ENCODE measurements around the gene PRTG. TPM values are rescaled to one million over a fixed set of nuclear protein-coding genes. Genes with fewer than 3 reads are reported as not detected.
"Not testable (repeated sequence)": the region's sequence is repeated elsewhere in the genome, so short reads cannot be mapped to it uniquely, and the experiment has no call there.

PRTG gene
- 8.6 and 11.9 TPM in 2 replicates for total RNA-seq

DNA sequence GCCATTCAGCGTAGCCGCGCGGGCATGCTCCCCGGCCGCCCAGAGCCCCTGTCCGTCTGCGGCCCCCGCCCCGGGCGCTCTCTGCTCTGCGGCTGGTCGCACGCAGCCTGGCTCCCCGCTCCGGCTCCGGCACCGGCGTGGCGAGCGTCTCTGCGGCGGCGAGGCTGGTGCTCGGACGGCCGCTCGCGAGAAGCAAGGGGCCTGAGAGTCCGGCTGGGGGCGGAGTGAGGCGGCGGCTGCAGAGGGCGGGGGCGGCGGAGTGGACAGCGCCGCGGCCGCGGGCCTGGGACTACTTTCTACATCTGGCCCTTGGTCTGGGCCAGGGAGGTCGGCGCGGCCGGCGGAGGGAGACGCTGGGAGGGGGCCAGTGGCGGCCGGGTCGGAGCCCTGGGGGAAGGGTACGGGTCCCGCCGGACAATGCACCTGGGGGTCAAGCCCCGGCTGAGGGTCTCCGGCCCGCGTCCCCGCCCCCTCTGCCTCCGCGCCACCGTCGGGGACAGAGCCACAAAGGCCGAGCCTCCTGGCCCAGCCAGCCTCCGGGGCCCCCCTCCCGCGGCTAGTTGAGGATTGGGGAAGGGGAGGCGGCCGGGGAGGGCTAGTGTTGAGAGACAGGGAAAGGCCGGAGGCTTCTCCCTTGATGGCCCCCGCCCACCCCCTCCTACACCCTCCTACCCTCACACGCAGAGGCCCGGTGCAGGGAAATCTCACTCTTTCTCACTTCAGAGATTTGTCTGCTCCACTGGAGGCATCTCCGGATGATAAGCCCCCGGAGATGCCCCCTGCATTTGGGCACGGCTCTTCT, at the start of gene PRTG:
Gene PRTG, minus strand, starts transcription at position 226 of the 802 bp plus-strand sequence. Its CDS starts 221 bp downstream, at position 5.
- no peak for DNase-seq (ENCODE audit: extremely low read depth, low read depth, low spot score)

DNA sequence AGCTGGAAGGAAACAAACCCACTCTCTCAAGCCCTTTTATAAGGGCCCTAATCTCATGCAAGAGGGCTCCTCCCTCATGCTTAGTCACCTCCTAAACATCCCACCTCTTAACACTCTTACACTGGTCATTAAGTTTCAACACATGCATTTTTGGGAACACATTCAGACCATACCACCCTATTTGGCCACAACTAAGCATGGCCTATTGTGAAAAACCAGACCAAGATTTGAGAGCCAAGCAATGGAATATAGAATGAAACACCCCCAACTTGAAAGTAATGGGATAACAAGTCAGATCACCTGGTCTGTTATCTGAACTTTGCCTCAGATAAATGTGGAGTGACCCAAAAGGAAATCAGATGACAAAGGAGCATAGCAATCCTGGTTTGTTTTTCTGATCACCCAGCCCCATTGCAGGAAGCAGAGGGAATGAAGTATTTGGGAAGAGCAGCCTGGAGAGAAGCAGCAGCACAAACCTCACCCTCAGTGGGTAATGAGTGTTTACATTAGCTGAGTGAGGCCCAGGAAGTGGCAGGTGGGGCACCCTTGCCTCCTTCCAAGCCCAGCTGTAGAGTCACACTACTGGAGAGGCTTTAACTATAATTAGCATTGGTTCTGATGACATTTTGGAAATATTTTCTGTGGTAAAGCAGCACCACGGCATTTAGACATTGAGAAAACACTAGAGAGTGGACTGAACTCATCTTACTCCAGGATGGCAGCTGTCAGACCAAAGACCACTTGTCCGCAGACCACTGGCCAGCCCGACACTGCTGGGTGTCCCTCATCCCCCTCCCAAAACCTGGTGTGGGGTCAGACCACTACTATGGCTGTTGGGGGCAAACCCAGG, 48.8 kb upstream of the PRTG start:
- DNase-seq (ENCODE audit: extremely low read depth, low read depth, low spot score): no peak

DNA sequence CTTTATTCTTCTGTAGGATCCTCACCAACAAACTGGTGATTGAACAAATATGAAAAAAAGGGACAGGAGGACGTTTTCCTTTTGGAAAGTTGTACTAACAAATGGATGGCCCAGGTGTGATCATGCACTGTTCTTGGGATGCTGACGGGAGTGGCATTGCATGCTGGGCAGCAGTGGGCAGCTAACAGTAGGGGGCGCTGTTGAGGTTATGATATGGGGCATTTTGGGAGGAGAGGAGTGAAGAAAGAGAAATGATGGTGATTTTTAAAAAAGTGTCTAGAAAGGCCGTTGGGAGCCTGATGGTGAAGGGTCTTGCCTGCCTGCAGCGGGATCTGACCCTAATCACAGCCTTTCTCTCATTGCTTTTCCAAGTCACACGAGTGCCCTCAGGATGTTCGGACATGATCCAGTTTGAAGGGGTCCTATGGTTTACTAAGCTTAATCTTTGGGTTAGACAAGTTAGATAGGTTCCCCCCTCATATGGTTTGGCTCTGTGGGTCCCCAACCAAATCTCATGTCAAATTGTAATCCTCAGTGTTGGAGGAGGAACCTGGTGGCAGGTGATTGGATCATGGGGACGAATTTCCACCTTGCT, 46.2 kb upstream of the PRTG start:
- DNase-seq (ENCODE audit: extremely low read depth, low read depth, low spot score): no peak

- no peak for DNase-seq (ENCODE audit: extremely low read depth, low read depth, low spot score)
Observed at GRCh38 chr15:55786341-55786740, 43.4 kb upstream of the PRTG start.

DNA sequence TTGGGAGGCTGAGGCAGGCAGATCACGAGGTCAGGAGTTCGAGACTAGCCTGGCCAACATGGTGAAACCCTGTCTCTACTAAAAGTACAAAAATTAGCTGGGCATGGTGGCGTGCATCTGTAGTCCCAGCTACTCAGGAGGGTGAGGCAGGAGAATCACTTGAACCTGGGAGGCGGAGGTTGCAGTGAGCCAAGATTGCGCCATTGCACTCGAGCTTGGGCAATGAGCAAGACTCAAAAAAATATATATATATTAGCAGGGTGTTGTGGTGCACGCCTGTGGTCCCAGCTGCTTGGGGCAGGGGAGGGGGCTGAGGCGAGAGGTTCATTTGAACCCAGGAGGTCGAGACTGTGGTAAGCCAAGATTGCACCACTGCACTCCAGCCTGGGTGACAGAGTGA, 42.6 kb upstream of the PRTG start:
- not testable (repeated sequence) for DNase-seq (ENCODE audit: extremely low read depth, low read depth, low spot score)

GRCh38 chr15:55784286-55784685, 41.3 kb upstream of the PRTG start:
- DNase-seq (ENCODE audit: extremely low read depth, low read depth, low spot score): no peak

DNA sequence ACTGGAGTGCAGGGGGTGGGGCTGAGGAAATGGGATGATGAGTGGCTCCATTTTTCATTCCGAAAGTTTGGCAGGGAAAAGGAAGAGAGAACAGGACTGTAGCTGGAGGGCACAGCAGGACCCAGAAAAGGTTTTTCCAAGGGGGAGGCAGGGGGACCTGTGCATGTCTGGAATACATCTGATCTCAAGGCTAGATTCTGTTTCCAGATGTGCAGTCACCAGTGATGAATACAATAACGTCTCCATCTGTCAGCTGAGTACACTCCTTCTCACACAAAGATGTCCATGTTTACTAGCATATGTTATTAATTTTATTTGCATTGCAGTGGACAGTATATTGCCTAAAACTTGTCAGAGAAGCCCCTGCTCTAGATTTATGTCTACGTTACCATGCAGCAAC, 39.9 kb upstream of the PRTG start:
- no peak for DNase-seq (ENCODE audit: extremely low read depth, low read depth, low spot score)

- DNase-seq (ENCODE audit: extremely low read depth, low read depth, low spot score): no peak
Observed at GRCh38 chr15:55780292-55780691, 37.3 kb upstream of the PRTG start.

DNA sequence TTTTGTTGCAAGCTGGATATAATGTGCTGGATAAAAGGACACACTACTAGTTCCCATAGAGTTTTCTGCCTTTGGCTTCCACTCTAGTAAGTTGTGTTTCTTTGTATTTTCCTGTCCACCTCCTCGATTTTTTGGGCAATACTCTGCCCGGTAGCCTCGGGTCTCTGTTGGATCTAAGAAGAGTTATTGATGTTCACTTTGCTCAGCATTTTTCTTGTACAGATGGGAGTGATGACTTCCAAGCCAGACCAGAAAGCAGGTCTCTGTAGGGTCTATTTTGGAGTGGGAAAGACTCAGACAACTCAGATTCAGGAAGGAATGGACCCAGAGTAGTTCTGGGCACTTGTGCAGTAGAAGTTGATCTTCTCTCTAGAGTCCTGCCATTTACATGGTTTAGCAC, 36.0 kb upstream of the PRTG start:
- no peak for DNase-seq (ENCODE audit: extremely low read depth, low read depth, low spot score)

- DNase-seq (ENCODE audit: extremely low read depth, low read depth, low spot score): no peak
Observed at GRCh38 chr15:55775316-55775715, 32.4 kb upstream of the PRTG start.

DNA sequence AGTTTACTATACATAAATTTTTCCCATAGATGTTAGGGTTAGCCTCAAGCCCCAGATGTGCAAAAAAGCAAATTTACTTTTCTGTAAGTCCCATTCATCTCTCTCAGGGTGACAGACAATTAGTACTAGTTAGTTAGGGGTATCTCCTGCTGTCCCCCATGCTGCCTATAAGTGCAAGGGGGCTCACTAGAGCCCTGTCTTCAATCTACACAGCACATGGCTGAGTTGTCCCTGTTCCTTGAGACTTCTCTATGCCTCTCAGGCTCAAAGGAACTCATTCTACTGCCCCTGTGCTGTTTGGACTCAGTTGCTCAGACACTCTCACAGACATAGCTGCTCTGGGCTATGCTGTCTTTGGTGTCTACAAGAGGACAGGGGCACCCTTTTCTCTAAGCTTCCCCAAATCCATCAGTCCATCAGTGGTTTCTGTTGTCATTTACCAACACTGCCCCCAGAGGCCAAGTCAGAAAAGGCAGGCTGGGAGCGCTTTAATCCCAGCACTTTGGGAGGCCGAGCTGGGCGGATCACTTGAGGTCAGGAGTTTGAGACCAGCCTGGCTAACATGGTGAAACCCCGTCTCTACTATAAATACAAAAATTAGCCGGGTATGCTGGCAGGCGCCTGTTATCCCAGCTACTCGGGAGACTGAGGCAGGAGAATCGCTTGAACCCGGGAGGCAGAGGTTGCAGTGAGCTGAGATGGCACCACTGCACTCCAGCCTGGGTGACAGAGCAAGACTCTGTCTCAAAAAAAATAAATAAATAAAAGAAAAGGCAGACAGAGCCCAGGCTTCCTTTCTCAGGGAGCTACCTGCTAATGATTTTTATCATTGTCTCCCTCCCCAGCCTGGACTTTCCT, 31.4 kb upstream of the PRTG start:
- no peak for DNase-seq (ENCODE audit: extremely low read depth, low read depth, low spot score)

GRCh38 chr15:55770806-55771205, 27.9 kb upstream of the PRTG start:
- no peak for DNase-seq (ENCODE audit: extremely low read depth, low read depth, low spot score)

DNA sequence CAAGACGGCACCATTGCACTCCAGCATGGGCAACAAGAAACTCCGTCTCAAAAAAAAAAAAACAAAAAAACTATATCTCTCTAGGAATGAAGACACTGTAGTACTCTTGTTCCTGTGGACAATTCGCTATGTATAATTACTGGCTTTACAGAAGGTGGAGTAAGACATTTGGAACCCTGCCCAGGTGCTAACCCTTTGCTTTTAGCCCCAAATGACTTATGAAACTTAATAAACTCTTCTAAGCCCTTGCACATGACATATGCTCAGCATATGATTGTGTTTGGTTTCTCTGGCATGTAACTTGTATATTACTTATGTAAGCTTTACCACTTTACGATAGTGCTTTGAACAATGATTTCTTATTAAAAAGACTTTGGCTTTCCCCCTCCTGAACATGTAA, 27.3 kb upstream of the PRTG start:
- no peak for DNase-seq (ENCODE audit: extremely low read depth, low read depth, low spot score)

GRCh38 chr15:55768670-55769185, 25.8 kb upstream of the PRTG start:
- DNase-seq (ENCODE audit: extremely low read depth, low read depth, low spot score): no peak

DNA sequence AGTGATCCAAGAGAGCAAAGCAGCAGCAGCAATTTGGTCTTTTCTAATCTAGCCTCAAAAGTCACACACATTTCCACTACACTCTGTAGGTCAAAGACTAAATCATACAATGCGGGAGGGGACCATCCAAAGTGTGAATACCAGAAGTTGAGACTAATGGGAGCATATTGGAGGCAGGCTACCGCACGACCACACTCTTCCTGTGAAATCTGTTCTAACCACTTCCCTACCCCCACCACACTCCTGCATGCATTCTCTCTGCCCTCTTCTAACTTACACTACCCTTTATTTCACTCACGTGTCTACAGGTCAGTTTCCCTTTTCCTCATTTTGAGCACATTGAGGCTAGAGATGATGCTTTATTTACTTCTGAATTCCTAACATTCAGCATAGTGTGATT, 23.7 kb upstream of the PRTG start:
- DNase-seq (ENCODE audit: extremely low read depth, low read depth, low spot score): no peak

DNA sequence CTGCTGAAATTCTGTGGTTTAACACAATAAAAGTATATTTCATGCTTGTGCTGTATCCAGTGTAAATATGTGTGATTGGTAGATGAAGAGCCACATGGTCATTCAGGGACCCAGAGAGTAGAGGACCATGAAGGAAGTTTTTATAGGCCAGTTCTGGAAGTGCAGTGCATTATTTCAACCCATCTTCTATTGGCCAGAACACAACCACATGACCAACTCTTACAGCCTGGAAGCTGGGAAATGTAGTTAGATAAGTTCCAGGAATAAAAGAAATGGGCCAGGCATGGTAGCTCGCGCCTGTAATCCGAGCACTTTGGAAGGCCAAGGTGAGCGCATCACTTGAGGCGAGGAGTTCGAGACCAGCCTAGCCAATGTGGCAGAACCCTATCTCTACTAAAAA, 21.4 kb upstream of the PRTG start:
- DNase-seq (ENCODE audit: extremely low read depth, low read depth, low spot score): no peak

- no peak for DNase-seq (ENCODE audit: extremely low read depth, low read depth, low spot score)
Observed at GRCh38 chr15:55758580-55758986, 15.6 kb upstream of the PRTG start.

DNA sequence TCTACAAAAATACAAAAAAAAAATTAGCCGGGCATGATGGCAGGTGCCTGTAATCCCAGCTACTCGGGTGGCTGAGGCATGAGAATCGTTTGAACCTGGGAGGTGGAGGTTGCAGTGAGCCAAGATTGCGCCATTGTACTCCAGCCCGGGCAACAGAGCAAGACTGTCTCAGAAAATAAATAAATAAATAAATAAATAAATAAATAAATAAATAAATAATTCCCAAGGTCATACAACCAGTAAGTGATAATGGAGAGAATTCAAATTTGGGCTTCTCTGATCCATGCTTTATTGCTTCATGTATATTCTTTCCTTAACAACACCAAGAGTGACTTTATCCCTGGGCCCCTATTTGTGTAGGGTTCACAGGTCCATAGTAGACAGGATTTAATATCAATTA, 10.5 kb upstream of the PRTG start:
- DNase-seq (ENCODE audit: extremely low read depth, low read depth, low spot score): not testable (repeated sequence)

DNA sequence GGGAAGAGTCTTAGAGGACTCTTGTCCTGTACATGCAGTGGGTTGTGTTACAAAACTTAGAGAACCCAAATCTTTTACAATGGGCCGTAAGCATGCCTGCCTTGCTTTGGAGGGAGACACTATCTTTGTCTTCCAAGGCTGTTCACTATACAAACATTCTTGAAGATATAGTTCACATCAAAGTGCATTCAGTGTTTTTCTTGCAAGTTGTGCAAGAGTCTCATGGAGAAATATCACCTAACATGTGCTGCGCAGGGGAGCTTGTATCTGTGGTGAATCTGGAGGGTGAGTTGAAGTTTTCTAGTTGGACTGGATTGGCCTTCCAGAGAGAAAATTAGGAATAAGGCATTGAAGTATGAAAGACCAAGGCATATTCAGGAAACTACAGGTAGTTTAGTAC, 7.8 kb upstream of the PRTG start:
- DNase-seq (ENCODE audit: extremely low read depth, low read depth, low spot score): no peak

Data from glomerular endothelial cell (primary cell).